CD4-positive, alpha-beta T cell treated with Interleukin-6 at 100 ng/mL for 8 hours (primary cell): ENCODE results near the gene PAXX.
A peak's percentile ranks its signal among the peaks of the same experiment; 100 is the strongest.
"Not testable (repeated sequence)": the region's sequence is repeated elsewhere in the genome, so short reads cannot be mapped to it uniquely, and the experiment has no call there.

Source experiments
- DNase-seq: peaks from one replicate; pipeline ENCODE4 v3.0.0-alpha.2; 2020; ENCODE audit warnings: mixed read lengths, low spot score

The PAXX gene

GRCh38 chr9:136983167-136983566 is 9.1 kb upstream of the PAXX start:
- no peak for DNase-seq

GRCh38 chr9:136983656-136984314 is 8.4 kb upstream of the PAXX start:
- DNase-seq, result no peak

DNA sequence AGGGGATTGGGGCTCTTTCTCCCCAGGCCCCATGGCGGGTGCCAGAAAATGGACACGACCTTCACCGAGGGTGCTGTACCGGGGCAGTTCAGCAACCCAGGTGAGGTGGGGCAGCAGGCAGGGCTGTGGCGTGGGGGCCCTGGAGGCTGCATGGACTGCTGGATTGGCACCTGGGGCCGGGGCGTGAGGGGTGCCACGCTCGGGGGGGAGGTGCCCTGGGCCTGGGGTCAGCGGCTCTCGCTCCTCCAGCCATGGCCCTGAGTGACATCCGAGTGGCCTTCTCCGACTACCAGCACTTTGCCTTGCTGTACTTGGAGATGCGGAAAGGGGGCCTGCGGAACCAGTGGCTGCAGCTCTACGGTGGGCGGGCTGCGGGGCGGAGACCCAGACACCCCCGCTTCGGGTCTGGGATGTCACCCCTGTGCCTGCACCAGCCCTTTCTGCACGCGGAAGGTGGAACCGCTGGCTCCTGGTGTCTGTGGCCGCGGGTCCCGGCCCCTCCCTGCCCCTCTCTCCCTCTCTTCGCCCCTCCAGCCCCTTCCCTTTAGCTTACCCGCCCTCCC is 7.7 kb upstream of the PAXX start:
- DNase-seq, result no peak

- DNase-seq, result no peak
Observed at GRCh38 chr9:136985027-136985602, 7.1 kb upstream of the PAXX start.

DNA sequence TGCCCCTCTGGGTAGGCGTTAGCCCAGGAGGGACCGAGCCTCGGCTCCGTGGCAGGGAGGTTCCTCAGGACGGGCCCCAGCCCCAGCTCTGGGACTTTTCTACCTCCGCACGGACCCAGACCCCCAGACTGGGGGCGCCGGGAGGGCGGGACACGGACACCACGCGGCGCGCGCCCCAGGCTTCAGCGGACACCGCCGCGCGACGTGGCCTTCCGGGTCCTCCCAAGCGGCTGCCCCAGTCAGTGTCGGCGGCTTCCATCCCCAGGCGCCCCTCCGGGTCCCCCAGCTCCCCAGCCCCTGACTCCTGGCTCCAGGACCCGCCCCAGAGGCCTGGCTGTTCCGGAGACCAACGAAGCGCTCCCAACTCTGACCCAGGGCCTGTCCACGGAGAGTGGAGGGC is 6.4 kb upstream of the PAXX start:
- DNase-seq, result no peak

DNA sequence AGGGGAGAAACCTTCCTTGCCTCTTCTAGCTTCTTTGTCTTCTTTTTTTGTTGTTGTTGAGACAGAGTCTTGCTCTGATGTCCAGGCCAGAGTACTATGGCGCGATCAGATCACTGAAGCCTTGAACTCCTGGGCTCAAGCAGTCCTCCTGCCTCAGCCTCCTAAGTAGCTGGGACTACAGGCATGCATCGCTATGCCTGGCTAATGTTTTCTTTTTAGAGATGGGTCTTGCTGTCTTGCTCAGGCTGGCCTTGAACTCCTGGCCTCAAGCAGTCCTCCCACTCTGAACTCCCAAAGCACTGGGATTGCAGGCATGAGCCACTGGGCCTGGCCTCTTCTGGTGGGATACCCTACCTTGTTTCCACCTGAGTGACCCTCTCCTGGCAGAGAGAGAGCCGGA is 3.4 kb upstream of the PAXX start:
- no peak for DNase-seq

- DNase-seq, result no peak
Observed at GRCh38 chr9:136990242-136990911, 1.8 kb upstream of the PAXX start.

GRCh38 chr9:136992819-136993369 is 672 bp downstream of the PAXX start:
- no peak for DNase-seq

- no peak for DNase-seq
Observed at GRCh38 chr9:136994180-136994887, 2.1 kb downstream of the PAXX start.

DNA sequence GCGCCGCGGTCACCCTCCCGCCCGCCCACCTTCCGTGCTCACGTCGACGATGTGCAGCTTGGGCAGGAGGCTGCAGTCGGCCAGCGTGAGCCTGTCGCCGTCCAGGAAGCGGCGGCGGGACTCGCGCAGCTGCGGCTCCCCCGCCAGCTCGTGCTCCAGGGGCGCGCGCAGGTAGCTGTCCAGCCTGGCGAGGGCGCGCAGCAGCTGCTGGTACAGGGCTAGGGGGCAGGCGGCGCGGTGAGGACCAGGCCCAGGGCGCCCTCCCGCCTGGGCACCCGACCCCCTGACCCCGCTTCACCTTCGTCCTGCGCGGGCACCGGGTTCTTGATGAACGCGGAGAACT is 2.6 kb downstream of the PAXX start:
- no peak for DNase-seq

GRCh38 chr9:136995362-136995761 is 3.1 kb downstream of the PAXX start:
- no peak for DNase-seq

- DNase-seq, result no peak
Observed at GRCh38 chr9:136995772-136996311, 3.6 kb downstream of the PAXX start.

DNA sequence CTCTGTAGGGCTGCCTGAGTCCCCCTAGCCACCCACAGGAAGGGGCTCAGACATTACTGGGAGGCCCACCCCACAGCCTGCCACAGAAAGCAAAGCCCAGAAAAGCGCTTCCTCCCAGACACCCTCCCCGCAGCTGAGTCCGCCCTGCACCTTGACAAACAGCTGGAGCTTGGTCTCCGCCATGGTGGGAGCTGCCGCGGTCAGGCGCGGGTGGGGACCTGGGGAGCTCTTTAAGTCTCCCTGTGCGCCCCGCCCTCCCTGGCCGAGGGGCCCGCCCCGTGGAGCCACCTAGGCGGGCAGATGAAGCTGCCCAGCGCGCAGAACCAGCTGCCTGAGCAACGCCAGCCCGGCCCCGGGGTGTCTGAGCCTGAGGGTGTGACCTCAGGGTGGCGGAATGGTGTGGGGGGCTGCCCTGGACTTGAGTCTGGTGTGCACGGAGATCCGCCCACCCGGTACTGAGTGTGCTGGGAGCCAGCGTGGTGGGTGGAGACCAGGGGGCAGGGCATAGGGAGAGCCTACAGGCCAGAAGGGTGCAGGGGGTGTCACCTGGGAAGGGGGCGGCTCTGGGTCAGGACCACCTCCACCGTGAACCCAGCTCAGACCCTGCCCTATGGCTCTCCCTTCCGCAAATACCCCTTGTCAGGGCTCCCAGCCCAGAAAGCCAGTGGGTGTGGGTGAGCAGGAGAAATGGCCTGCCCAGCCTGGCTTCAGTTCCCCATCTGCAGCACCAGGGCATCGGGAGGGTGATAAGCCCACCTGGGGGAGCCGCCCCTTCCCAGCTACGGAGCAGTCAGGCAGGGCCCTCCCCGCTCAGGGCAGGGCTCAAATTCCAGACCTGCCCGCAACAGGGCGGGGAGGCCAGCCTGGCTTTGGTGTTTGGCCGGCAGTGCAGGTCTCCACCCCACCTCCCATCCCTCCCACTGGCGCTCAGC is 4.4 kb downstream of the PAXX start, which contains the start of gene CLIC3:
CLIC3 (minus strand) TSS at position 208 of the 932 bp plus-strand sequence; CDS start at position 183, 25 bp downstream.
- peak; percentile 43 for DNase-seq

- no peak for DNase-seq
Observed at GRCh38 chr9:136997371-136997770, 5.1 kb downstream of the PAXX start.

GRCh38 chr9:136997830-136998234 is 5.6 kb downstream of the PAXX start:
- peak; percentile 38 for DNase-seq

DNA sequence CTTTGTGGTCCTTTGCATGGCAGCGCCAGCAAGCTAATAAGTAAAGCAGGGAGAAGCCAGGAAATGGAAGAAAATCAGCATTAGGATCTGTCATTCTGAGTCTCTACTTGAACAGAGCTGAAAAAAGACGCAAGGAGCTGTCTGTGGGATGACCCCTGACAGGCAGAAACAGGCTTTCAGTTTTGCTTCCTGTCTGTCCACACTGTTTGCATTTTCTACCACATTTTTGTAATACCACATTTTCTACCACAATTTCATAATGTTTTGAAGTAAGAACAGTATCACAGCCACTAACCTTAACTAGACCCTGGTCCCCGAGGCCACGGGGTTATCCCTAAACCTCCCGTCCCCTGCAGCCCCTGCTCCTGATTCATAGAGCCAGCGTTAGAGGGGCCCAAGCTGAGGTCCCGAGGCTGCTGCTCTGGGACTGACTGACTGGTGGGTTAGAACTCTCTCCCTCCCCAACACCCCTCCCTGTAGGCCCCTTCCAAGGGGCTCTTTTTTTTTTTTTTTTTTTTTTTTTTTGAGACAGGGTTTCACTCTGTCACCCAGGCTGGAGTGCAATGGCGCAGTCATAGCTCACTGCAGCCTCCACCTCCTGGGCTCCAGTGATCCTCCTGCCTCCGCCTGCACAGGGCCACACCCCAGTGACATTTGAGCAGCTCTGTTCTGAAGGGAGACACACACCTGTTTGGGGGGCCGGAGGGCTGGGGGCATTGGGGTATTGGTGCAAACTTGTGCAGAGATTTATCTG is 8.1 kb downstream of the PAXX start:
- no peak for DNase-seq

- DNase-seq, result no peak
Observed at GRCh38 chr9:137001857-137002645, 9.8 kb downstream of the PAXX start.

DNA sequence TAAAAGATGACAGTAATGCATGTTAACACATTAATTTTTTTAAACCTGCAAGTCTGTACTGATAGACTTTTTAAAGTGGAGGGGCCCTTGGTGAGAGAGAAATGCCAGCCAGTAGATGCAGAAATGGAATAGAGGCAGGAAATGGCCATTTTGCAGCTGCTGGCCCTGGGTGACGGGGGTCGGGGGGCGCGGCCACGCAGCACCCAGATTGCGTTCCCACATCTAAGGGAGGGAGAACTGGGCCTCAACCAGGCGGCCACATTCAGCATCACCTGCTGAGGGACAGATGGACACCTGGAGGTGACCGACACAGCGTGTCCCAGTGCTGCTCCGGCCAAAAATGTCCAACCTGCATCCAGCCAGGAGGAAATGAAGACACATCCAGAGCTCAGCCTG is 10.4 kb downstream of the PAXX start:
- DNase-seq, result no peak

DNA sequence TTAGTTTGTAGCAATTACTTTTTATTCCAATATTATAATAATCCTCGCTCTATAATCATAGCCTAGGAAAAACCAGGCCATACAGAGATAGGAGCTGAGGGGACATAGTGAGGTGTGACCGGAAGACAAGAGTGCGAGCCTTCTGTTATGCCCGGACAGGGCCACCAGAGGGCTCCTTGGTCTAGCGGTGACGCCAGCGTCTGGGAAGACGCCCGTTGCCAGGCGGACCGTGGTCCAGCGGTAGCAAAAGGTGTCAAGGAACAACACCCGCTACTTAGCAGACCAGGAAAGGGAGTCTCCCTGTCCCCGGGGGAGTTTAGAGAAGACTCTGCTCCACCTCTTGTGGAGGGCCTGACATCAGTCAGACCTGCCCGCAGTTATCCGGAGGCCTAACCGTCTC is 12.1 kb downstream of the PAXX start:
- DNase-seq, result not testable (repeated sequence)
